ENCODE data around the gene DEPP1. TPM values are rescaled to one million over a fixed set of nuclear protein-coding genes. Genes with fewer than 3 reads are reported as not detected.

Gene DEPP1
- total RNA-seq, 1 experiment from 2014 or later = 6.8 TPM

DNA sequence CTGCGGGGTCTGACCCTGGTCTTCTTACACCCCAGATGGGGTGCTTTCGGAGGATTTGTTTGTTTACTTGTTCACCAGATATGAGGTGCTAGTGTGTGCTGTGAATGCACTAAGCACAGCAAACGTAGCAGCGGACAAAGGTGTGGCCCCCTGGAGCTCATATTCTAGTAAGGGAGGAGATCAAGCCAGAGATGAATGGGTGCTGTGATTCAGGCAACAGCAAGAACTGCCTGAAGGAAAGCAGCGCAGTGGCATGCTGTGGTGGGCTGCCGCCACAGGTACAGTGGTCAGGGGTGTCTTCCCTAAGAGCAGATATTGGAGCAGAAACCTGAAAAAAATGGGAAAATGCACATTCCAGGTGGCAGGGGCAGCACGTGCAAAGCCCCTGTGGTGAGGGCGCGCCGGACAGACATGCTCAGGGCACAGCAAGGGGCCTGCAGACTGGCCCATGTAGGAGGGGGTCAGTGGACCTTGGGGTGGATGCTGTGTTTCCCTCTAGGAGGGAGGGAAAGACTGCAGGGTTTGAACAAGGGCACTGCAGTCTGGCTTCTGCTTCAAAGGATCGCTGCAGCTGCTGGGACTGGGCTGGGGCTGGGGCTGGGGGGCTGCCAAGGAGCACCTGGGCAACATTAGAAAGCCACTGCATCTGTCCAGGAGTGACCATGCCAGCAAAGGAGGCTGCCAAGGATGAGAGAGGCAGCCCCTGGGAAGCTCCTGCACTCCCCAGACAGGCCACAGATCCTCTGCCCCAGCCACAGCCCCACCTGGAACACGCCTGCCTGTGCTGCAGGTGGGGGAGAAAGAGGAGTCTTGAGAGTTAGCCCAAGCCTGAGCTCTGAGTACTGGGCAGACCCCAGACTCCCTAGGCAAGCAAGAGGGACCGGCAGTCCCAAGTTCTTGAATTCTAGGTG, 927 bp upstream of the DEPP1 start:
- H3K27ac ChIP-seq = peak overlapping the region; percentile 87
- H3K27me3 ChIP-seq (replicated peaks) = no peaks in the 10 kb centered on the region
- peaks cover 41% of the 10 kb centered on the region for H3K36me3 ChIP-seq
- no peaks in the 10 kb centered on the region for H3K9me3 ChIP-seq (replicated peaks)
- no peak overlapping the region for H3K4me3 ChIP-seq
- DNase-seq (ENCODE audit: low read depth in 1 of 2, low spot score in 2 of 2) = no peak
- H3K4me1 ChIP-seq (replicated peaks) = peaks cover 95% of the 10 kb centered on the region

DNA sequence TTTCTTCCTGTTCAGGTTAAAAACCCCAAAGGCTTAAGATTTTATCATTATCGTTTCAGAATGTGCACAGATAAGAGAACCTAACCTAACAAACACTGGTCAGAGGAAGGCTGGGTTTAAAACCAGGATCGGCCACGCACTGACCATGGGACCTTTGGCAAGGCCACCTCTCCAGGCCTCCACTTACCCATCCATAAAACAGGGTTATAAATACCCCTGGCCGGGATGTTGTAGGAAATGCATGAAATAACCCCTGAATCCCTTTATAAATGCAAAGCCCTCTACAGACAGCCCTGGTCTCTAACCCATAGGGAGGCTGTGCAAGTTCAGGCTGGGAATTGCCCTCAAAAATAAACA, 418 bp downstream of the DEPP1 start:
- Histone ChIP-seq H3K4me1 (replicated peaks) (peaks cover 95% of the 10 kb centered on the region), H3K4me3 (peak overlapping the region; percentile 26)

DNA sequence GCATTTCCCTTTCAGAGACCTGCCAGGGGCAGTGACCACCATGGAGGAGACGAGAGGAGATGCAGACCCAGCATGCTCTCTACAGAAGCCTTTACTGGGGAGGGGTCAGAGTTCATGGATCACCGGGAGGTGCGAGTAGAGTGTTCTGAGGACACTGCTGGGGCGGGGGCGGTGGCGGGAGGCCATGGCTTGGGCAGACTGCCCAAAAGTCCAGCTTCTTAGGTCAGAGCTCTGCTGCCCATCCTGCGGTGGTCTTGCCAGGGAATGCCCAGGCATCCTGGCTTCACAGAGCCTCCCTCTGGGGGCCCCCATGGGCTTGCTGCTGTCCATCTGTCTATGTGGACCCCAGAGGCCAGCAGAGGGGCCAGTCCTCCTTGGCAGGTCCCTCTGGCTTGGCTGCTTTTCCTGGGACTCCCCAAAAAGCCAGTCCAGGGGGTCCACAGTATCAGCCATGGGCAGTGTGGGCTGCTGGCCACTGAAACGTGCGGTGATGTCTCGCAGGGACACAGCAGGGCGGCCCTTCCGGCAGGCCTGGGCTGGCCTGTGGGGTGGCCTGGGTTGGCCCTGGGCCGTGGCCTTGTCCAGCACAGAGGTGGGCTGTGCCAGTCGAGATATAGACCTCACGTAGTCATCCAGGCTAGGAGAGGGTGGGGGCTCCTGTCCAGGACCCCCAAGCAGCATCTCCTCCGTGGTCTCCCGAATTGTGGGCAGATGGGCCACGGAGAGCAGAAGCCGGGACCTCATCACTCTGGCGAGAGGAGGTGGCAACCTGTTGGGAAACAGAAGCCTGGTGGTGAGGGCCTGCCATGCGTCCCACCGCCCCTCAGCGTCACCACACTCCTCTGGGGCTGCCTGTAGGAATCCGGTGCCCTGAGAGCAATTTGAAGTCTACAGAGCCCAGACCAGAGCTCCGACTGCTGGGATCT, 1.1 kb downstream of the DEPP1 start:
- Histone ChIP-seq H3K36me3 (peaks cover 45% of the 10 kb centered on the region), H3K27me3 (replicated peaks) (no peaks in the 10 kb centered on the region), H3K27ac (peak overlapping the region; percentile 18; the same call in 1 of the 2 replicates), H3K4me3 (peak overlapping the region; percentile 26), H3K9me3 (replicated peaks) (no peaks in the 10 kb centered on the region), H3K4me1 (replicated peaks) (peaks cover 95% of the 10 kb centered on the region)
- DNase-seq (ENCODE audit: low read depth in 1 of 2, low spot score in 2 of 2) = no peak

More for the DNA sequence above, 418 bp downstream of the DEPP1 start:
- Histone ChIP-seq H3K9me3 (replicated peaks) (no peaks in the 10 kb centered on the region), H3K27me3 (replicated peaks) (no peaks in the 10 kb centered on the region), H3K27ac (peak overlapping the region; percentile 18), H3K36me3 (peaks cover 39% of the 10 kb centered on the region)
- no peak for DNase-seq (ENCODE audit: low read depth in 1 of 2, low spot score in 2 of 2)

DNA sequence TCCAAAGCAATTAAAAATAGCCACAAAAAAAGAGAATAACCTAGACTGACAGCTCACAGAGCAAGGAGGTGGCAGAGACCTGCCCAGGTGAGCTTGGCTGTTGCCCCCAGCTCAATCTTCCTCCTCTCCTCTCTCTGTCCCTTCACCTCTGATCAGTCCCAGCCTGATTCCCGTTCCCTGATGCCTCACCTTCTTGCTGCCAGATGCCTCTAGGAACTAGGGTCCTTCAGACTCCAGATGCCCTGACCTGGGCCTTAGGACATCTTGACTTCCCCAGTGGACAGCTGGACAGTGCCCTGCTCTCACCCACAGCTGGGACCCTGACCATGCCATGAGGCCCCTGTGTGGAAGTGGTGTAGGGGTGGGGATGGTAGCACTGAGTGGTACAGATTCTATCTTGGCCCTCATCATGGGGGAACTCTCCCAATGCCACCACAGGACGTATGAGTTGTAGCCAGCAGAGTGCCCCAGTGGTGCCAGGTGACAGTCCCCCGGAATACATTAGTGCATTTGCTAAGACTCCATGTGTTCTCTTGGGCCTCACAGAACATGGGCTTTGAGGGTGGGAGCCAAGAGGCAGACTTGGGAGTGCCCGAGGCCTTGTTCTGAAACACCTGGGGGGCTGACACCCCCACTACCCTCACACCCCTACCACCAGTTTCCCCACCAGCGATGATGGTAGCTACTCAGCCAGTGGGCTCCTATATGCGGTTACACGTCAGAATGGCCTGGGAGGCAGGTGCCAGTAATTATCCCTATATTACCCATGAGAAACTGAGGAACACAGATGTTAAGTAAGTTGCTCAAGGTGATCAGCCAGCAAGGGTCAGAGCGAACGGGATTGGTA, 2.0 kb downstream of the DEPP1 start:
- H3K9me3 ChIP-seq (replicated peaks) = no peaks in the 10 kb centered on the region
- H3K4me1 ChIP-seq (replicated peaks) = peaks cover 87% of the 10 kb centered on the region
- no peak overlapping the region for H3K4me3 ChIP-seq
- no peak overlapping the region for H3K27ac ChIP-seq
- DNase-seq (ENCODE audit: low read depth in 1 of 2, low spot score in 2 of 2) = no peak
- H3K27me3 ChIP-seq (replicated peaks) = no peaks in the 10 kb centered on the region
- peaks cover 46% of the 10 kb centered on the region for H3K36me3 ChIP-seq

DNA sequence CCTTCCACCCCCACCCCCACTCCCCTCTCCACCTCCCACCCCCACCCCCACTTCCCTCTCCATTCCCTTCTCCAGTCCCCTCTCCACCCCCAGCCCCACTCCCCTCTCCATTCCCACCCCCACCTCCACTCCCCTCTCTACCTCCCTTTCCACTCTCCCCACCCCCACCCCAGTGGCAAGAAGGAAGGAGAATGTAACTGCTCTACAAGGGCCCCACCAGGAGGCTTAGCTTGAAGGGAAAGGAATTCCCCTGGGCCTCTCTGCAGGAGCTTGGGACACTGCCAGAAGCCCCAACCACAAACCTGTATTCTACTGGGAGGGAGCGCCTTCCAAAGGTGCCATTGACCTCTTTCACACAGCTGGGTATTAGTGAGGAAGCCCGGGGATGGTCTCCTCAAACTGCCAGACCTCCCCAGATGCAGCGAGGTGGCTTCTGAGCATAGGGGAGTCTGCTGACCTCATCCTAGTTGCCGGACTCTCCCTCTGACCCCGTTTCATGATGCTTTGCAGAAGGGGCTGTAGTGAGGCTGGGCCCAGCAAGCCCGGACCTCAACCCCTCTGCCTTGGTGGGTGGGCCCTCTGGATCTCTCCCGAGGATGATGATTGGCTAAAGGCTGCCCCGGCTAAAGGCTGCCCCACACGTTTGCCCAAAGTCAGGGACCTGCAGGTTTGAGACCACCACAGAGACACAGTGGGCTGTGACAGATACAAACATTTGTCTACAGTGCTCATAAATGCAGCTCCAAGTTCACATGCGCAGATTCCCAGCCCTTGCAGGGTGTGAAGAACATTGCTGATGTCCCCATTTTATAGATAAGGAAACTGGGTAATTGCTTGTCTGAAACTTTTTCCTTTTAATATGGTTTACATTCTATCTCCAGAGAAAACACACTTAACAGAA, 2.9 kb downstream of the DEPP1 start:
- DNase-seq (ENCODE audit: low read depth in 1 of 2, low spot score in 2 of 2) = peak; percentile 84
- Histone ChIP-seq H3K4me3 (no peak overlapping the region), H3K4me1 (replicated peaks) (peaks cover 78% of the 10 kb centered on the region), H3K36me3 (peaks cover 52% of the 10 kb centered on the region), H3K27ac (no peak overlapping the region; the same call in 1 of the 2 replicates), H3K27me3 (replicated peaks) (no peaks in the 10 kb centered on the region), H3K9me3 (replicated peaks) (no peaks in the 10 kb centered on the region)

DNA sequence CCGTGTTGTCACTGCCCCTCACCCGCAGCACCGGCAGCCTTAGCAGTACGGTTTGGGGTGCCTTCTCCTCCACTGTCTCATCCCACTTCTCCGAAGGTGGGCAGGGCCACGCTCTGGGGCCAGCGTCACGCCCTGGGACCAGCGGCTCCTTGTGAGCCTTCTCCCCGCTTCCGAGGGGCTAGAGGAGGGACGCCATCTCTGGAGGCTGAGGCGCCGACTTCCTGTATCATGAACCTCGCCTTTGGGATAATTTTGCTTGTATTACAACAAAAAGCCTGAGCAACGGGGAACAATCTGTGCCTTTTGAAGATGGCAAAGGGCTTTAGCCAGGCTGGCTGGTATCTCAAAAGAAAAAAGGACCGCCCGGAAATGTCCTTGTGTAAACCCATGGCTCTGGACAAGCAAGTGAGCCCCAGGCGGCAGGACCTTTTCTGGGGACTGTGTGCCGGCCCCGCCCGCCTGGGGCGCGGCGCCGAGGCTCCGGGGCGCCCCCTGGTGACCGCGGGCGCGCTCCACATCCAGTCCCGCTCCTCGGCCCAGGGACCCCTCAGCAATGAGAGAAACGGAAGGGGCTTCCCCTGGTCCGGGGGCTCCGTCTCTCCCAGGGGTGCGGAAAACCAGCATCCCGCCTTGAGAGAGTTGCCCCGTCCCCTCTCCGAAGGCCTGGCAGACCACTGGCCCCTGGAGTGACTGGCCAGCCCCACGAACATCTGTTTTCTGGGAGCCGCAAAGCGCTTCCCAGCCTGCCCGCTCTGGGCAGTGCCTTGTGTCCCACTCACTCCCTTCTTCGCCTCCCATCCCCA, 3.8 kb downstream of the DEPP1 start:
- H3K4me1 ChIP-seq (replicated peaks) = peaks cover 69% of the 10 kb centered on the region
- H3K27me3 ChIP-seq (replicated peaks) = no peaks in the 10 kb centered on the region
- H3K36me3 ChIP-seq = peaks cover 60% of the 10 kb centered on the region
- peak; percentile 78 to 90 for DNase-seq (ENCODE audit: low read depth in 1 of 2, low spot score in 2 of 2)
- H3K27ac ChIP-seq = peak overlapping the region; percentile 81
- H3K9me3 ChIP-seq (replicated peaks) = no peaks in the 10 kb centered on the region
- H3K4me3 ChIP-seq = peak overlapping the region; percentile 26

DNA sequence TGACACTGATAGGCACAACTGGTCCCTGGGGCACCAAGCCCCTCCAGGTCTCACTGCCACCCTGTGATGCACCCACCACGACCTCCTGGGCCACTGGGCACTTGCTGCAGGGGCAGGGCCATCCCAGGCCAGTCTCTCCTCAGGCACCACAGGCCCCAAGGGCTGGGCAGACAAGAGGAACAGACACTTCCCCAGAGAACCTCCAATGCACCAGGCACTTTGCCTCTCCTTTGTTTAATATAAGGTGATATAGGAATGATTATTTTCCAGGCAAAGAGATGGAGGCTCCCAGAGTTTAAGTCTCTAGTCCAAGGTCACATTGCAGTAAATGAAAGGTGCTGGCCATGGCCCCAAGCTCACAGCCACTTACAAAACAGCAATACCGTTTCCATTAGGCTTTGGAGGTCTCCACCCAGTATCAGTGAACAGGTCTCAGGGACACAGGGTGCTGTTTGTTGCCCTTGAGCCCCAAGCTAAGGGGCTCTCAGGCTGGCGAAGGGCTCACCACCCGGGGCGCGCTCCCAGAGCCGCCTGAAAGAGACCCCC, 4.5 kb downstream of the DEPP1 start:
- H3K27ac ChIP-seq = peak overlapping the region; percentile 81
- no peaks in the 10 kb centered on the region for H3K27me3 ChIP-seq (replicated peaks)
- H3K9me3 ChIP-seq (replicated peaks) = no peaks in the 10 kb centered on the region
- peaks cover 60% of the 10 kb centered on the region for H3K36me3 ChIP-seq
- H3K4me1 ChIP-seq (replicated peaks) = peaks cover 63% of the 10 kb centered on the region
- no peak for DNase-seq (ENCODE audit: low read depth in 1 of 2, low spot score in 2 of 2)
- H3K4me3 ChIP-seq = no peak overlapping the region

DNA sequence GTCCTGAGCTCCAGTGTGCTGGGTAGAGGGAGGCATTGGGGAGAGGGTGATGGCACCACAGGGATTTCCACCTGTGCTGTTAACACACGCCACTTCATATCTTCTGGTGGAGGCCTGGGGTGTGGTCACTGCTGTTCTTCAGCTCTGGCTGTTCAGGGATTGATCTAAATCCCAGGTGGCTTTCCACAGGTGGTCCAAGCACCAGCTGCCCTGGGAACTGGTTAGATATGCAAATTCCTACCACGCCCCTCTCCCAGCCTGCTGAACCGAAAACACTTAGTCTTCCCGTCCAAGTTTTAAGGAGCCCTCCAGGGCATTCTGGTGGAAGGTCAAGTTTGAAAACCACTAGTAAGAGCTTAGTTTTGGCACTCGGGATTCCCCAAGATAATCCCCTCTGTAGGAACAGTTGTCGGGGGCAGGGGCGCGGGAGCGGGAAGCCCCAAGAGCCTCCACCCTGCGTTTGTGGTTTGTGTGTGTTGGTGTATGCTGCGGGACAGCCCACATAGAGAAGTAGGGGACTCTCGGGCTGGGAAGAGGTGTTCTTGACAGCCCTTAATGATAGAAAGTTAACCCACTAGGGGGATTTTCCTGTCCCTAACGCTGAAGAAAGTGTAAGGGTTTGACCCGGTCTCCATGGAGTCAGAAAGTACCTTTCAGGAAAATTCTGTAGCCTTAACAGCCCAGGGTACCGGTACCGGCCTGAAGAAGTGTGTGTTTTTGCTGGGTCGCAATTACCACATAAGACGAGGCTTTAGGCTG, 5.1 kb downstream of the DEPP1 start:
- H3K36me3 ChIP-seq = peaks cover 60% of the 10 kb centered on the region
- H3K4me1 ChIP-seq (replicated peaks) = peaks cover 56% of the 10 kb centered on the region
- DNase-seq (ENCODE audit: low read depth in 1 of 2, low spot score in 2 of 2) = no peak
- H3K4me3 ChIP-seq = no peak overlapping the region
- no peaks in the 10 kb centered on the region for H3K27me3 ChIP-seq (replicated peaks)
- no peaks in the 10 kb centered on the region for H3K9me3 ChIP-seq (replicated peaks)
- H3K27ac ChIP-seq = no peak overlapping the region; the same call in 1 of the 2 replicates

DNA sequence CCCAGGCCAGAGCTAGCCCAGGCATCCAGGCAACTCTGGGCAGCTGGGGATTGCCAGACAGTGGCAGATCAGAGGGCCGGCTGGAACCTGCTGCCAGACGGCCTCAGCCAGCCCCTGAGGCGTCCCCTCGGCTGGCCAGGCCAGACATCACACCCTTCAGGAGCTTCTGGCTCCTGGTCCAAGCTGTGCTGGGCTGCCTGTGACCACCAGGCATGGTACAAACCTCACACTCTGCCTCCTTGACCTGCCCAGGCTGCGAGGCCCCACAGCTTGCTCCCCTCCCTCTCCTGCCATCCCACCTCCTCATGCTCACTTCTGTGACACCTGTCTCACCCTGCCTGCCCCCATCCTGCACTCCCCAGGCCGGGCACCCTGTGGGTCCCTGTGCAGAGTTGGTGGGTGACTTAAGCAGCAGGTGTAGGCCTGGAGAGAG, 5.7 kb downstream of the DEPP1 start:
- H3K4me1 ChIP-seq (replicated peaks) = peaks cover 50% of the 10 kb centered on the region
- no peak overlapping the region for H3K4me3 ChIP-seq
- H3K9me3 ChIP-seq (replicated peaks) = no peaks in the 10 kb centered on the region
- H3K27me3 ChIP-seq (replicated peaks) = no peaks in the 10 kb centered on the region
- DNase-seq (ENCODE audit: low read depth in 1 of 2, low spot score in 2 of 2) = no peak
- H3K36me3 ChIP-seq = peaks cover 60% of the 10 kb centered on the region
- H3K27ac ChIP-seq = no peak overlapping the region

DNA sequence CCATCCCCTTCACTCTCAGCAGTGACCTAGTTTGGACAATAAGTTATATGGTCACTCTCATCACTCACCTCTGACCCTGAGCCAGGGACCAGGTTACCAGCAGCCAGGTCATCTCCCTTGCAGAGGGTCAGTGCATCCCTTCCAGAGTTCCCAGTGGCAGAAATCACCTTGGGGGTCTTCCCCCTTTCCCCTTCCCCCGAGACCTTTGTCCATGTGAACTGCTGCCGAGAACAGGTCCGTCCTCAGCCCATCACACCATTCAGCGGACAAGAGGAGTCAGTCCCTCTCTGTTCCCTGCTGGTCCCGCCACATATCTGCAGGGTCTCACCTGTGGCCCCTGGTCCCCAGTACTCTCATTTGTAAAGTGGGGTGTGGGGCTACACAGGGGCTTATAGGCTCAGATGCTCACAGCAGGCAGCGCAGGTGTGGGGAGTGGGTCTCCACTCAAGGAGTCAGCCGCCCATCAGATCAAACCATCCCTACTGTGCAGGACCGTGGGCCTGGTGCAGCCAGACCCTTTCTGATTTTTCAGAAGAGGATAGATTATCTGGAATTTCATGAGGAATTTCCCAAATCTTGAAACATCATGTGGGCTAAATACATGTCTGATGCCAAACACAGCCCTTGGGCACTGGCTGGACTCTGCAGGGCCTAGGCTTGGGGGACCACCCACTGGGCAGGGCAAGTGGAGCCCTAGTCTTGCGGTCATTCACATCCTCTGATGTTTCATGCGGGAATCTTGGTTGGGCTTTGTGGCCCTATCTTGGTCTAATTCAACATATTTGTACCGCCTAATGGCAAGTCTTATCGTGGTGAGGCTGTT, 6.5 kb downstream of the DEPP1 start:
- Histone ChIP-seq H3K4me3 (no peak overlapping the region), H3K9me3 (replicated peaks) (no peaks in the 10 kb centered on the region), H3K27ac (no peak overlapping the region), H3K27me3 (replicated peaks) (no peaks in the 10 kb centered on the region), H3K36me3 (peaks cover 52% of the 10 kb centered on the region), H3K4me1 (replicated peaks) (peaks cover 49% of the 10 kb centered on the region)
- DNase-seq (ENCODE audit: low read depth in 1 of 2, low spot score in 2 of 2) = no peak
